HG02852 (cell line): Measurements from ENCODE around the gene DMP1.
A peak's percentile ranks its signal among the peaks of the same experiment; 100 is the strongest.

Experiments used
- ATAC-seq: cut with Tn5 transposase; IDR thresholded peaks from one replicate; pipeline ENCODE4 v1.9.1; 2021; ENCODE audit warnings: mild to moderate bottlenecking, moderate library complexity; ENCODE audit not compliant: unreplicated experiment

DMP1 gene, protein sequence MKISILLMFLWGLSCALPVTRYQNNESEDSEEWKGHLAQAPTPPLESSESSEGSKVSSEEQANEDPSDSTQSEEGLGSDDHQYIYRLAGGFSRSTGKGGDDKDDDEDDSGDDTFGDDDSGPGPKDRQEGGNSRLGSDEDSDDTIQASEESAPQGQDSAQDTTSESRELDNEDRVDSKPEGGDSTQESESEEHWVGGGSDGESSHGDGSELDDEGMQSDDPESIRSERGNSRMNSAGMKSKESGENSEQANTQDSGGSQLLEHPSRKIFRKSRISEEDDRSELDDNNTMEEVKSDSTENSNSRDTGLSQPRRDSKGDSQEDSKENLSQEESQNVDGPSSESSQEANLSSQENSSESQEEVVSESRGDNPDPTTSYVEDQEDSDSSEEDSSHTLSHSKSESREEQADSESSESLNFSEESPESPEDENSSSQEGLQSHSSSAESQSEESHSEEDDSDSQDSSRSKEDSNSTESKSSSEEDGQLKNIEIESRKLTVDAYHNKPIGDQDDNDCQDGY

DNA sequence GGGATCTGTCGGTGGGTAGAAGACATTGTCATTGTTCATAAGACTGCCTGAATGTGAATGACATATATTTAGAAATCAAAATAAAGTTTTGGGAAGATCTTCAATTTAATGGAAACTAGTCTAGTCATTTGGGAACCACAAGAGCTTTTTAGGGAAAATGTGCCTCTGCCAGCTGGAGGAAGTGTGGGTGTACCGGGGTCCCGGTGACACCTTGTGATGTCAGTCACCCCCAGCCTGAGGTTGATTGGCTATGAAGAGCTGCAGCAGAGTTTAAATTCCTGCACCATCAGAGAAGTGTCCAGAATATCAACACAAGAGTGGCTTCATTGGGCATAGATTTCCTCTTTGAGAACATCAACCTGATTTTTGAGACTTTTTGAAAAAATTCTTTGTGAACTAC is at the start of gene DMP1:
DMP1 (plus strand) TSS at position 301 of the 400 bp plus-strand sequence. CDS start 6,213 bp downstream, outside the sequence.
- ATAC-seq: no peak

DNA sequence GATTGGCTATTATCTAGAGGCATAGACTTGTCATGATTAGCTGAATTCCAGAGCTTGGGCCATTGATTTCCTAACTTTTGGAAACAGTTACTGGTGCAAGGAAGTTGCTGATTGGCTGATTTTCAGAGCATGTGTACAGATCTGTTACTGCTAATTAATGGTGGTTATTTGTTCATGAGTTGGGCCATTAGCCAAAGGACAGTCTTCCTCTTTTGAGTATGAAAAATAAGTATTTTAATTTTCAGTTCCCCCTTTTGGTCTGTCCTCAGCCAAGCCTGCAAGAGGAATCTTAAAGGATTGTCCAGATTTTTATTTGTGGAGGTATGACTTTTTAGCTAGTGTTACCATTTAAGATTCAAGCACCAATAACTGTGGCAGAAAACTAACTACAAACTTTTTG is 48.7 kb upstream of the DMP1 start:
- no peak for ATAC-seq

DNA sequence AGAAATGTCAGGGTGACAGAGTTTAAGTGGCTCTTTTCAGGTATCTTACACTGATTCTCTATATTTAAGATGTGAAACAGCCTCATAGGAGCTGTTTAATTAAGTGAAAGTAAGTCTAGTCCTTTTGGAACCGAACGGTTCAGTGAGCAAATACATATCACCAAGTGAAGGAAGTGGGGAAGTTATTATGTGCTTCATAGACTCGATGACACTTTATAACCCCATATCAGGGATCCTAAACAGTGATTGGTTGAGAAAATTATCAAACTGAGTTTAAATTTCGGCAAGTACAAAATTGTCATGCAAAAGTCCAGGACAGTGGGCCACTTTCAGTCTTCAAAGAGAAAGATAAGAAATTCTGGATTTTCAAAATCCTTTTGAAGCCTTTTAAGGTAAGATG is 41.9 kb upstream of the DMP1 start, which contains the start of gene DSPP:
DSPP (plus strand) TSS at position 301 of the 400 bp plus-strand sequence. CDS start 2,380 bp downstream, outside the sequence.
- ATAC-seq: no peak

DNA sequence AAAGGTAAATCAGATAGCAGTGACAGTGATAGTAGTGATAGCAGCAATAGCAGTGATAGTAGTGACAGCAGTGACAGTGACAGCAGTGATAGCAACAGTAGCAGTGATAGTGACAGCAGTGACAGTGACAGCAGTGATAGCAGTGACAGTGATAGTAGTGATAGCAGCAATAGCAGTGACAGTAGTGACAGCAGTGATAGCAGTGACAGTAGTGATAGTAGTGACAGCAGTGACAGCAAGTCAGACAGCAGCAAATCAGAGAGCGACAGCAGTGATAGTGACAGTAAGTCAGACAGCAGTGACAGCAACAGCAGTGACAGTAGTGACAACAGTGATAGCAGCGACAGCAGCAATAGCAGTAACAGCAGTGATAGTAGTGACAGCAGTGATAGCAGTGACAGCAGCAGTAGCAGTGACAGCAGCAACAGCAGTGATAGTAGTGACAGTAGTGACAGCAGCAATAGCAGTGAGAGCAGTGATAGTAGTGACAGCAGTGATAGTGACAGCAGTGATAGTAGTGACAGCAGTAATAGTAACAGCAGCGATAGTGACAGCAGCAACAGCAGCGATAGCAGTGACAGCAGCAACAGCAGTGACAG is 35.7 kb upstream of the DMP1 start:
- ATAC-seq: no peak

DNA sequence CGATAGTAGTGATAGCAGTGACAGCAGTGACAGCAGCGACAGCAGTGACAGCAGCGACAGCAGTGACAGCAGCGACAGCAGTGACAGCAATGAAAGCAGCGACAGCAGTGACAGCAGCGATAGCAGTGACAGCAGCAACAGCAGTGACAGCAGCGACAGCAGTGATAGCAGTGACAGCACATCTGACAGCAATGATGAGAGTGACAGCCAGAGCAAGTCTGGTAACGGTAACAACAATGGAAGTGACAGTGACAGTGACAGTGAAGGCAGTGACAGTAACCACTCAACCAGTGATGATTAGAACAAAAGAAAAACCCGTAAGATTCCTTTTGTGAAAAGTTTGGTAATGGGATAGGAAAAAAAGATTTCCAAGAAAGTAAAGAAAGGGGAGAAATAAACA is 33.8 kb upstream of the DMP1 start:
- ATAC-seq: no peak

DNA sequence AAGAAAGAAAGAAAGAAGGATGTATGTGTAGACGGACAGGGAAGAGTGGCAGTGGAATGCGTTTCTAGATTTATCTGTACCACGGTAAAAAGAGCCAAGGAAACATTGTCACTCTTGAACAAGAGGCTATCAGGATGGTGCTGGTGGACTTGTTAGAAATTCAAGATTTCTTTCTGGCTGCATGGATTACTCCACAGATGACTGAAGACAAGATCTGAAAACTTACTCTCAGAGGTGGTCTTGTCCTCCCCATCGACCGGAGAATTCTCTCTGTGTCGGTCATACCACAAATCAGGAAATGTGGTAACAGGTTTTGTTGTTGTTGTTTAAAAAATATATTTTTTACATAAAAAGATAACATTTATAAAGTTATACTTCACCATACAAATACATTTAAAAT is 30.0 kb upstream of the DMP1 start:
- no peak for ATAC-seq

DNA sequence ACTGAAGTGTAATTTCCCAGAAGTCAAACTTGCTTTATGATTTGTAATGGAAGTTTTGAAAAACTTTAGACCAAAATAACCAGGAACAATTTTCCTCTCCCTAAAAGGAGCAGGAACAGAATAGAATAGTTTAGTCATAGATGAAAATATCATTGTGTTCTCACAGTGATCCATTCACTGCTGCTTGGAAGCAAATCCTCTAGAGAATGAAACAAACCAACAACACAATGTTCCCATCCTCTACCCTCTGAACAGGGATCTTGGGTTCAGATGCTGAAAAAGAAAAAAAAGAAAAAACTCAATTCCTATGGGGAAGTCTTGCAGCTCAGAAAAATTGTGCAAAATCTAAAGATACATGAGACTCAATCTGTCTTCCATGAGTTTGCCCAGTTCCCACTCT is 29.6 kb upstream of the DMP1 start:
- ATAC-seq: no peak

DNA sequence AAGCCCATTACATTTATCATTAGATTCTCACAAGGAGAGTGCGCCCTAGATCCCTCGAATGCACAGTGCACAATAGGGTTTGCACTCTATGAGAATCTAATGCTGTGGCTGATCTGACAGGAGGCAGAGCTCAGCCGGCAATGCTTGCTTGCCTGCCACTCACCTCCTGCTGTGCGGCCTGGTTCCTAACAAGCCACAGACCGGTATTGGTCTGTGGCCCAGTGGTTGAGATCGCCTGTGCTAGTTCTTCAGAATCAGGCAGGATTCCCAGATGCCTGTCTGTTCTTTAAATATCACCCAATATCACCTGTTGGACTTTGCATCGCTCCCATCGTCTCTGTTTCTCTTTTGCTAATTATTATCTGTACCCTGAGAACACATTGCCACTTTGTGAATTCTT is 27.8 kb upstream of the DMP1 start:
- no peak for ATAC-seq

DNA sequence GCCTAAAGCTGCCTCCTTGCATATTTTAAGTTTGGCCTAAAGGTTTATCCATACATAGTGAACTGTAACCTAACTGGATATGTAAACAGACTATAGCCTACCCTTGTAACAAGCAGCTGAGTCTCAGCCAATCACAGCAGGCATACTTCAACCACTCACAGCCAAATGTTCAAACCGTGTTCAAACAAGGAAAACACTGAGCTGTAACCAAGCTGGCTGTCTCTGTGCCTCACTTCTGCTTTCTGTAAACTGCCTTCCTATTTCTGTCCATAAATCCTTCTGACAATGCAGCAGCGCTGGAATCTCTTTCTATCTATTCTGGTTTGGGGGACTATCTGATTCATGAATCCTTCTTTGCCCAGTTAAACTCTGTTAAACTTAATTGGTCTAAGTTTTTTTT is 25.4 kb upstream of the DMP1 start:
- peak; percentile 85 for ATAC-seq

DNA sequence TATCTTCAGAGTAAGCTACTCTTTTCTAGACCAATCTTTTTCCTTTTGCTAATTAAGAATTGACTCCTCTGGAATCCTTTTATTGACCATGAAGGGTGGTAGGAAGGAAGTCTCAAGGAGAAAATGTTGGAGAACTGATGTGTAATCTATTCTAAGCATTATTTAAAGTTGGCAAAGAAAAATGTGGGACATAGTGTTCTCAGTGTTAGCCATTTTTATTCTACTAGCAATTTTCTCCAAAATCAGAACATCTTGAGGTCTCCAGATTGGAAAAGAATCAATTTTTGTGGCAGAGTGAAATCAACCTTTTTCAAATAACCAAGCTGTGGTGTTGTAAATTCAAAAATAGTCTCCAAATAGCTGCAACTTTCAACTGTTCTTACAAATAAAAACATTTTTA is 18.4 kb upstream of the DMP1 start:
- ATAC-seq: no peak

DNA sequence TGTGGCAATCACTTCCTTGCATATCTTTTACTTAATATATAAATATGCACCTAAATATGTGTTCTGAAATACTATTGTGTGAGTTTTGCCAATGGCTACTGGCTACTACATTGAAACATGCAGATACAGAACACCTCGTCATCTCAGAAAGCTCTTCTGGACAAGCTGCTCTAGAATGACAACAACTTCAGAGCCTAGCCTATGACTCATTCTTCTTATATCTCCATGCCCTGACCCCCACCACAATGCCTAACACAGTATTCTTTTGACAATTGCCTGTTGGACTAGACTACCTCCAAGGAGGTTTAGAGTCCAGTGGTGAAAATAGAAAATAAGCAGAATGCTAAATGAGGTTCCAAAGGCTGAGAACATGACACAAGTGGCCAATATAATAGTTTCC is 17.6 kb upstream of the DMP1 start:
- no peak for ATAC-seq

DNA sequence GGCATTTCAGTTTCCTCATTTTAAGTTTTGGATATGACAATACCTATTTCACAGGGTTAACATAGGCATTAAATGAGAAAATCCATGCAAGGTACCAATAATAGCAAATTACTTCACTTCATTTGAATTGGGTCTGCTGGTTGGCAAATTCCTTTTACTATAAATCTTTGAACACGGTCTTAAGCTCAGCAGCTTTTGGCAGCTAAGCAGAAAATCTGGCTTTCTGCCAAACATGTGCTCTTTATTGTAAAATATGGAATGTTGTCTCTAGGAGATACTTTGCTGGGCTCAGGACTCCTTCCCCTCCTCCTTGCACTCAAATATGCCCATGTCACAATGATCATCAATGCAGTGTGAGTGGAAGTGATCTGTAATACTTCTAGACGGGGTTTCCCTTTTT is 16.8 kb upstream of the DMP1 start:
- ATAC-seq: no peak

DNA sequence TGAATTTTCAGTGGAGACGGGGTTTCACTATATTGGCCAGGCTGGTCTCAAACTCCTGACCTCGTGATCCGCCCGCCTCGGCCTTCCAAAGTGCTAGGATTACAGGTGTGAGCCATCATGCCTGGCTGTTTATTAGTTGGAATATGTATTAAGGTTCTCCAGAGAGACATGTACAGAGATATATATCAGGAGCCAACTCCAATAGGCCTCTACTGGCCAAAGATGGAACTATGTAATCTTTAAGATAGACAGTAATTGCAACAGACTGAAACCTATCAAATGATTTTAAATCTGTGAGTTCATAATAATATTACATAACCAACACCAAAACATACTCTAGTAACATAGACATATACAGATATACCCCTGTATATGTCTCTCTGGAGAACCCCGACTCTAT is 5.8 kb upstream of the DMP1 start:
- no peak for ATAC-seq

DNA sequence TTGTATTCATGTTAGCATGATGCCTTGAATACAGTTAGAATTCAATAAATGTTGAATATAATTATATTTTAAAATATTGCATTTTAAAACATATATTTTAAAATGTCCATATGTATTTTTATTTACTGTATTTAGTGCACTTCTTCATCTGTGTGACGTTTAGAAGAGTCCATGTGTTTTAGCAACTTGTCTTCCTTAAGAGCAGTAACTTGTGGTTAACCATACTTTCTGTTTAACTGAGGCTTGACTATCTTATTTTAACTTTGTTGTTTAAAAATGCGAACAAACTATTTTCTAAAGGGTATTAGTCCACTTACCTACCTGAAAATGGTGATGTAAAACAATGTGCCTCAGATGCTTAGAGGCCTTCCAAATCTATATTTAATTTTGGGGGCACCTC is 858 bp downstream of the DMP1 start:
- ATAC-seq: no peak

DNA sequence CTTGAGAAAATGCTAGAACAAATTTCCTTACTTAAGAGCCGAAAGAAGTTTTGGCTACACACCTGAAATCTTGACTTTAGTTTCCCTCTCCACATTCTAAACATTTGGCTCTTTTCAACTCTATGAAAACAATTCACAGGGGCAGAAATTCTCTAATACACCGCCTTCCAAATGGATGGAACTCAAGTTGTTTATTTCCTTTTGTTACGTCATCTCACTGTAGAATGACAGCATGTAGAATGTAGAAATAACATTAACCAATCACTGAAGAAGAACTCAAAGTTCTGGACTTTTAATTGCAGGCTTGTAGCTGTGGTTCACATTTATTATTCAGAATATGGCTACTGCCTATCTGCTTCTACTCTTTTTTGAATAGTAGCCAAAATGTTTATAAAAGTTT is 1.9 kb downstream of the DMP1 start:
- ATAC-seq: no peak

DNA sequence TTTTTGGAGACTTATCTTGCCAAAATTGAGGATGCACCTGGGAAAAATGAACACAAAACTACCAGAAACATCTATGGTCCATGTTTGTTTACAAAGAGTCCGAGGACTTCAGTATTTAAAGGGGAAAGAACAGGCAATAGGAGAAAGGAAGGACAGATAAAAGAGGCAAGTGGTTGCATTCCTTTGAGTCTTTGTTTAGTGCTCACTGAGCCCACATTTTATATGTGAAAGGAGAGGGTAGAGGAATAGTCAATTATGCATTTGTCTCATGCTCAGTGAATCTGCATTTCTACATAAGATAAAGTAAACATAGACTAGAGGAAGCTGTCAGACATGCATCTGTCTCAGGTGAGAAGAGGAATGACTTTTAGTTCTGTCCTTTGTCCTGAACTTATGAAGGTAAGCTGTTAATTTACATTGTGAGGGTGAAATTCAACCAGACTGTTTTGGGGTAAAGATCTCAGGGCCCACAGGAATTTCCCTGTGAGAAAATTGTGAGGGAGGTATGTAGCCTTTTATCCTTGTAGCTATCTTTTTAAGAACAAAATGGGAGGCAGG is 4.5 kb downstream of the DMP1 start:
- ATAC-seq: no peak

DNA sequence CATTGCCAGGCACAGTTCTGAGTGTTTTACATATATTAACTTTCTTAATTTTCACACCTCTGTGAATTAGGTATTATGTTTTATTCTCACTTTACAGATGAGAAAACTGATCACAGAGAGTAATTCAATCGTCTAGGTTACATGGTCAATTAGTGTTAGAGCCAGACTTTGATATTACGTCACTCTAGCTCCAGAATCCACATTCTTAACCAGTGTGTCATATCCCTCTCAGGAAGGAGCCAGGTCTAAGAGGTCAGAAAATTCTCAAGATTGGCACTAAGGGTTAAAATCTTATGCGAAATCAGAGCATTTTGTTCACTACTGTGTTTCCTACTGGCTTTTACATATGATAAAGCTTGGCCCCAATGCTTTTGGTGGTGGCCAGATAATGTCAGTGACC is 7.4 kb downstream of the DMP1 start:
- ATAC-seq: no peak

DNA sequence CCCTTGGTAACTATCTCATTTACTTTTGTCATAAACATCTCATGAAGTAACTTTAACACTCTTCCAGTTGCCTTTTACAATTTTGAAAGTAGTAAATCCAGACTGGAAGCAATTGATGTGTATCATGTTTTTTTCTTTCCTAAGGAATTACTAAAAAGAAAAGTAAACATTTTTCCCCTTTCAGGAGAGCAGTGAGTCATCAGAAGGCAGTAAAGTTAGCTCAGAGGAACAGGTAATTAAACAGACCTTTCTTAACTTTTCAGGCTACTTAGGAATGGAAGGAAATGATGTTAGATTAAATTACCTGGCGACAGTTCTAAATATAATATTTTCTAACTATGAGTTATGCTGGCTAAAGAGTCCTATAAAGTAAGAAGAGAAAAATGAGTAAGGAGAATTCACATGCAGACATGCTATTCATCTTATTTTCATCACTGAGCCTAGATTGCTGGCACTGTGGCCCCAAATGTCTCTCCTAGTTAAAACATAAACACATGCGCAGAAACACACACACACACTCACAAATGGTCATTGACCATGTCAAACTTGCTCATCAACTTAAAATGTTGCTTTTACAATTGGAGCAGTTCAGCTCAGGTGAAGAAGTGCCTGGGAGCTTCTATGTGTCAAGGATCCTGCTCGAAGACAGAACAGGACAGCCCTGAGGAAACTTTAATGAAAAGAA is 9.3 kb downstream of the DMP1 start:
- ATAC-seq: no peak

DNA sequence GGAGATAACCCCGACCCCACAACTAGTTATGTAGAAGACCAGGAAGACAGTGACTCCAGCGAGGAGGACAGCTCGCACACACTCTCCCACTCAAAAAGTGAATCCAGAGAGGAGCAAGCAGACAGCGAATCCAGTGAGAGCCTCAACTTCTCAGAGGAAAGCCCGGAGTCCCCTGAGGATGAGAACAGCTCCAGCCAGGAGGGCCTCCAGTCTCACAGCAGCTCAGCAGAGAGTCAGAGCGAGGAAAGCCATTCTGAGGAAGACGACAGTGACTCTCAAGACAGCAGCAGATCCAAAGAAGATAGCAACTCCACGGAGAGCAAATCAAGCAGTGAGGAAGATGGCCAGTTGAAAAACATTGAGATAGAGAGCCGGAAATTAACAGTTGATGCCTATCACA is 12.8 kb downstream of the DMP1 start:
- no peak for ATAC-seq

DNA sequence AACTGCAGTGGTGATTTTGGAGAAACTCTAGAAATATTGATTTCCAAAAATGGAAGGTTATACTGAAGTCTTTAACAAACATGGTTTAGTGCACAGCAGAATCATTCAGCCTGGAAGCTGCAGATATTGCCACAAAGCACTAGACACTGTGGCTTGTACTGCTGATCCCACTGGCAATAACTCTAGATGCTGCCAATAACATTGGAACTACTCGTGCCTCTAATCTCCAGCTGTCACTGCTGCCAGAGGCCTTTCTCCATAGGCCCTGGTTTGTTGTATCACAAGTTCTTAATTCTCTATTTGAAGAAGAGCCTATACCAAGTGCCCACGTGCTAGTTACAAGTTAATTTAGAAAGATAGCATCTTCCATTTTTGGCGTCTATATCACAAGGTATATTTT is 19.3 kb downstream of the DMP1 start:
- ATAC-seq: no peak

DNA sequence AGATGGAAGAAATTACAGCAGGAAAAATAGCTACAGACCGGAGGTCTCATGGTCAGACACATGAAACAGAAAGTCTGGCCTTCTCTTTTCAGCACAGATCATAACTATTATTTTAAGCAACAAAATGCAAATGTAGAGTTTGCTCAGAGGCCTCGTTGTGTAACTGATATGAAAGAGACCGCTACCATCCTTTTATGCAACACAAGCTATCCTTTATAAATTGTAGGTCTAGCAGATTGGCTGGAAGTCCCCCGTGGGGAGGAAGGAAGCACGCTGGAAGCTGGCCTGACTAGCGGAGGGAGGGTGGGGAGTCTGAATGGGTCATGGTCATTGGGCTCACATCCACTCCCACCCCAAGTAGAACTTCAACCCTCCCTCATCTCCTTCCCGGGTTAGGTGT is 27.7 kb downstream of the DMP1 start:
- ATAC-seq: peak; percentile 90
